HepG2 (cell line): ENCODE results near the gene TCAP. TPM values are rescaled to one million over a fixed set of nuclear protein-coding genes. Genes with fewer than 3 reads are reported as not detected.

Experiments
- CBX2 ChIP-seq, 2 experiments: fragments of 200-600 bp in 1 of 2; sonication (generic); formaldehyde crosslinking in 1 of 2; IDR thresholded peaks; 2 replicates each; pipeline versions ENCODE4 v1.7.0 to v1.8.1; 2018 to 2022; ENCODE audit warnings: low read depth in 2 of 2, low read length in 1 of 2, mild to moderate bottlenecking in 1 of 2, missing genetic modification reagents in 1 of 2
- CEBPB ChIP-seq: IDR thresholded peaks from 2 replicates; pipeline ENCODE4 v1.6.1; 2011; ENCODE audit warnings: low read depth, low read length, improper control_type of control experiment, borderline replicate concordance
- DNMT1 ChIP-seq: sonication (generic); formaldehyde crosslinking; IDR thresholded peaks from 2 replicates; pipeline ENCODE4 v1.5.1; 2020; ENCODE audit warnings: mild to moderate bottlenecking, missing genetic modification reagents
- FOXP1 ChIP-seq, 2 experiments: fragments of 450-650 bp in 1 of 2; IDR thresholded peaks; 2 replicates each; pipeline ENCODE4 v1.6.1; 2017 to 2018; ENCODE audit warnings: antibody characterized with exemption in 1 of 2
- HNF4G ChIP-seq, 2 experiments: sonication (generic) in 1 of 2; formaldehyde crosslinking in 1 of 2; IDR thresholded peaks; 2 replicates each; pipeline versions ENCODE4 v1.4.0 to v1.6.1; 2011 to 2020; ENCODE audit warnings: borderline replicate concordance in 2 of 2, low read depth in 2 of 2, mild to moderate bottlenecking in 2 of 2, low read length in 1 of 2, missing genetic modification reagents in 1 of 2, moderate library complexity in 1 of 2
- HNRNPK ChIP-seq: fragments of 200-400 bp; formaldehyde crosslinking; IDR thresholded peaks from 2 replicates; pipeline ENCODE4 v1.6.1; 2018; ENCODE audit warnings: low read length, low read depth, moderate library complexity, mild to moderate bottlenecking; ENCODE audit not compliant: poor library complexity, severe bottlenecking
- MZF1 ChIP-seq: sonication (generic); formaldehyde crosslinking; IDR thresholded peaks from 2 replicates; pipeline ENCODE4 v1.8.1; 2023; ENCODE audit warnings: mild to moderate bottlenecking, missing genetic modification reagents, borderline replicate concordance
- POLR2AphosphoS2 ChIP-seq: IDR thresholded peaks from 2 replicates; pipeline ENCODE4 v1.6.1; 2011; ENCODE audit warnings: low read depth, low read length, improper control_type of control experiment
- PPARG ChIP-seq: conservative IDR thresholded peaks from 2 replicates; pipeline ENCODE4 v1.6.1; 2016; ENCODE audit warnings: missing biosample characterization, missing genetic modification reagents
- PTBP1 ChIP-seq: fragments of 200-400 bp; formaldehyde crosslinking; IDR thresholded peaks from 2 replicates; pipeline ENCODE4 v1.6.1; 2018; ENCODE audit warnings: low read length, low read depth; ENCODE audit not compliant: poor library complexity, severe bottlenecking
- SETDB1 ChIP-seq: sonication (generic); formaldehyde crosslinking; IDR thresholded peaks from 2 replicates; pipeline ENCODE4 v1.5.1; 2020; ENCODE audit warnings: missing genetic modification reagents, mild to moderate bottlenecking, borderline replicate concordance
- SNAPC4 ChIP-seq: sonication (generic); formaldehyde crosslinking; IDR thresholded peaks from 2 replicates; pipeline ENCODE4 v1.4.0; 2020; ENCODE audit warnings: mild to moderate bottlenecking, missing genetic modification reagents
- SPEN ChIP-seq: sonication (generic); formaldehyde crosslinking; IDR thresholded peaks from 2 replicates; pipeline ENCODE4 v1.5.1; 2020; ENCODE audit warnings: low read depth, mild to moderate bottlenecking, missing genetic modification reagents
- SRF ChIP-seq: IDR thresholded peaks from 2 replicates; pipeline ENCODE4 v1.6.1; 2011; ENCODE audit warnings: mild to moderate bottlenecking, low read depth, low read length, moderate library complexity
- WIZ ChIP-seq: sonication (generic); formaldehyde crosslinking; IDR thresholded peaks from 2 replicates; pipeline ENCODE4 v1.5.1; 2020; ENCODE audit warnings: mild to moderate bottlenecking, missing genetic modification reagents
- ZNF362 ChIP-seq: sonication (generic); formaldehyde crosslinking; IDR thresholded peaks from 2 replicates; pipeline ENCODE4 v1.4.0; 2020; ENCODE audit warnings: missing genetic modification reagents, mild to moderate bottlenecking, borderline replicate concordance
- ZNF414 ChIP-seq: sonication (generic); formaldehyde crosslinking; IDR thresholded peaks from 2 replicates; pipeline ENCODE4 v1.5.0; 2020; ENCODE audit warnings: missing genetic modification reagents
- ZNF543 ChIP-seq: sonication (generic); formaldehyde crosslinking; IDR thresholded peaks from 2 replicates; pipeline ENCODE4 v1.4.0; 2020; ENCODE audit warnings: mild to moderate bottlenecking, missing genetic modification reagents
- ZNF709 ChIP-seq: sonication (generic); formaldehyde crosslinking; IDR thresholded peaks from 2 replicates; pipeline ENCODE4 v1.5.0; 2020; ENCODE audit warnings: mild to moderate bottlenecking, missing genetic modification reagents
- ZNF792 ChIP-seq: IDR thresholded peaks from 2 replicates; pipeline ENCODE4 v1.6.1; 2016
- ZNF839 ChIP-seq: sonication (generic); formaldehyde crosslinking; IDR thresholded peaks from 2 replicates; pipeline ENCODE4 v1.4.0; 2020; ENCODE audit warnings: missing genetic modification reagents, mild to moderate bottlenecking, borderline replicate concordance
- polyA plus RNA-seq, 8 experiments: library from polyadenylated mRNA; depleted of rRNA in 3 of 8; stranded (reverse) in 7 of 8; unstranded in 1 of 8; fragments of >200 nt; fragmentation: Illumina TruSeq in 4 of 8; extraction: Trizol in 4 of 8; gene quantifications; 2 replicates each; pipeline versions ENCODE4 v1.2.1 to v1.2.3, GENCODE V29; 2011 to 2016; ENCODE audit warnings: low read depth in 4 of 8, missing spikeins in 1 of 8, mixed read lengths in 1 of 8; ENCODE audit not compliant: insufficient read depth in 1 of 8
- total RNA-seq, 5 experiments: library from RNA; depleted of rRNA; stranded (reverse); fragments of >200 nt; fragmentation: Illumina TruSeq; extraction: Trizol; gene quantifications; 2 replicates each; pipeline ENCODE4 v1.2.3, GENCODE V29; 2016; ENCODE audit warnings: low read depth in 1 of 5

The TCAP gene
- total and polyA plus RNA-seq, 2 of the 13 experiments (the other 11 are each of a cell fraction or from before 2014, with no cell fraction given), result 0.24 to 0.65 TPM

- TF ChIP-seq SNAPC4 (no peak), ZNF543 (CRISPR knock-in tag) (0 out of 2 replicates have a peak, but pooled peaks have one; percentile 64), ZNF414 (no peak), DNMT1 (peak; percentile 77; the same call in 1 of the 2 replicates), PTBP1 (no peak), PPARG (CRISPR knock-in tag) (peak; percentile 74), CBX2 (IDR thresholded peaks at IDR 0.05; ENCODE audit: low read depth, low read length) (no peak), CBX2 (CRISPR knock-in tag; IDR thresholded peaks at IDR 0.05; ENCODE audit: low read depth) (peak; percentile 92; the same call in 1 of the 2 replicates), POLR2AphosphoS2 (no peak), ZNF362 (CRISPR knock-in tag) (no peak), HNF4G (IDR thresholded peaks at IDR 0.05; ENCODE audit: borderline replicate concordance, low read depth, low read length) (no peak), HNF4G (CRISPR knock-in tag; IDR thresholded peaks at IDR 0.05; ENCODE audit: borderline replicate concordance, low read depth) (peak; percentile 62; the same call in 1 of the 2 replicates), SRF (no peak), SETDB1 (CRISPR knock-in tag) (no peak), HNRNPK (peak; percentile 81), FOXP1 (IDR thresholded peaks at IDR 0.05) (no peak), FOXP1 (CRISPR knock-in tag; IDR thresholded peaks at IDR 0.05) (no peak), WIZ (CRISPR knock-in tag) (no peak), ZNF792 (CRISPR knock-in tag) (peak; percentile 89), CEBPB (no peak), ZNF709 (CRISPR knock-in tag) (peak; percentile 77; the same call in 1 of the 2 replicates), MZF1 (no peak), SPEN (peak; percentile 89), ZNF839 (CRISPR knock-in tag) (peak; percentile 47; the same call in 1 of the 2 replicates)
Measured at GRCh38 chr17:39667945-39668924, 3.1 kb downstream of the TCAP start, which contains the start of gene PNMT (continued).
